GM19467 (cell line): ENCODE measurements around the gene ZNF417.
"Not testable (repeated sequence)": the region's sequence is repeated elsewhere in the genome, so short reads cannot be mapped to it uniquely, and the experiment has no call there.

Experiments used
- ATAC-seq: cut with Tn5 transposase; IDR thresholded peaks from one replicate; pipeline ENCODE4 v1.9.1; 2021; ENCODE audit warnings: mild to moderate bottlenecking, moderate library complexity; ENCODE audit not compliant: unreplicated experiment

ZNF417 gene

DNA sequence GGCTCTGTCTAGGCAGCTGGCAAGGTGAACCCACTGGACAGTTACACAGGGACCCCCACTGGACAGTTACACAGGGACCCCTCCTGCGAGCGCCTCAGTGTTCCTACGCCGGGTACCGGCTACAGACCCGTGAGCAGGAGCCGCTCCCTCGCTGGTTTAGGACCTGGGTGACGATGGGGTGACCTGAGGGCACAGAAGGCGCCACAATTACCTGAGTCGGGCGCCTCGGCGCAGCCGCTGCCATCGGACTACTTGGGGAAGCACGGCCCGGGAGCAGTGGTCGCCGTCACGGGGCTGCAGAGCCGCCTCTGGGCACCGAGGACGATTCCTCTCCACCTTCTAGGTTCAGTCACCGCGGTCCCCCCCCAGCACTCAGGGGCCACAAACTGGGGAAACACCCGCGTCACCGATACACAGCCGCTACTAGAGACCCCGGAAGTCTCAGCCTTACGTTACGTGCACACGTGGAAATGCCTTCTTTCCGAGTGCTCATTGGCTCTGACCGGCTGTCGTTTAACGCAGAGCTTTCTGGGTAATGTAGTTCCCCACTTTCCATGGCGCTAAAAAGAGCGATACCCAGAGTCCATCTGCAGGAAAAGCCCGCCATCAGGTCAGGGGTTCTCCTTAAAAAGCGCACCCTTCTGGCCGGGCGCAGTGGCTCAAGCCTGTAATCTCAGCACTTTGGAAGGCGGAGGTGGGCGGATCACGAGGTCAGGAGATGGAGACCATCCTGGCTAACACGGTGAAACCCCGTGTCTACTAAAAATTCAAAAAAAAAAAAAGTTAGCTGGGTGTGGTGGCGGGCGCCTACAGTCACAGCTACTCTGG is at the start of gene ZNF417:
Gene ZNF417, minus strand, starts transcription at position 425 of the 828 bp plus-strand sequence. Its CDS starts 181 bp downstream, at position 244.
- peak; percentile 98 for ATAC-seq

DNA sequence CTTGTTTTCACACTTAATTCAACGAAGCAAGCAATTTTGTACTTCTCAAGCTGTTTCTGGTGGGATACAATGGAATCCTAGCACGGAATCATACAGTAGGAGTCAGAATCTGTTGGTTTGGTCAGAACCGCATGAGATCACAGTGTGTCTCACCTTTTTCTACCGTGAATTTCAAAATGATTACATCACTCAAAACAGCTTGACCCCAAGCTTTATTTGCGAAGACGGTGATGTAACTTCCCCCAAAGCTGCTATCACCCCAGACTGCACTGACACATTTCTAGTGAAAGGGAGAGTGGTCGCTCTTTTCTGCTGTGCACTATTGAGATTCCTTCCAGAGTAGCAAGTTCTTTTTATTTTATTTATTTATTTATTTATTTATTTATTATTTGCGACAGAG is 48.4 kb upstream of the ZNF417 start:
- no peak for ATAC-seq

DNA sequence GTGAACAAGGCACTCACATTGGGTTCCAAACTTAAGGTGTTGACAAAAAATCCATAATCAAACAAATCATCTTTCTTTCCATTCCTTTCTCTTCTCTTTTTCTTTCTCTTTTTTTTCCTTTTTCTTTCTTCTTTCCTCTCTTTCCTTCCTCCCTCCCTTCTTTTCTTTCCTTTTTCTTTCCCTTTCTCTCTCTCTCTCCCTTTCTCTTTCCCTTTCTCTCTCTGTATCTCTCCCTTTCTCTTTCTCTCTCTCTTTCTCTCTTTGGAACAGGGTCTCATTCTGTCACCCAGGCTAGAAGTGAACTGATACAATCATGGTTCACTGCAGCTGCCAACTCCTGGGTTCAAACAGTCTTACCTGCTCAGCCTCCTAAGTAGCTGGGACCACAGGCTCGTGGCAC is 45.4 kb upstream of the ZNF417 start:
- no peak for ATAC-seq

DNA sequence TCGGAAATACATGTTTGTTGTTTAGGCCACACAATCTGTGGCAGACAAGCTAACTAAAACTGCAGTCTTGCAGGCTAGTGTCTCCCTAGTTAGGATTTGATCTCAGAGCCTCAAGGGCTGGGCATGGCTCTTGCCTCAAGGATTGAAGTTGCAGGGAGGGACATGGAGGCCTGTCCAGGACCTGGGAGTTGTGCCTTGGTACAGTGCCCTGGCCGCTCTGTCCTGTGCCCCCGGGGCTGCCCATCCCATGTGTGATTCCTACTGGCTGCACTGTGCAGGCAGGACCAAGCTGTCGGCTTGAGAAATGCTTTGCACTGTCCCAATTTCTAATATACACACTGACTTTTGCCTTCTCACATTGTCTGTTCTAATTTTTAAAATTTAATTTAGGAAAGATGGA is 38.6 kb upstream of the ZNF417 start:
- no peak for ATAC-seq

DNA sequence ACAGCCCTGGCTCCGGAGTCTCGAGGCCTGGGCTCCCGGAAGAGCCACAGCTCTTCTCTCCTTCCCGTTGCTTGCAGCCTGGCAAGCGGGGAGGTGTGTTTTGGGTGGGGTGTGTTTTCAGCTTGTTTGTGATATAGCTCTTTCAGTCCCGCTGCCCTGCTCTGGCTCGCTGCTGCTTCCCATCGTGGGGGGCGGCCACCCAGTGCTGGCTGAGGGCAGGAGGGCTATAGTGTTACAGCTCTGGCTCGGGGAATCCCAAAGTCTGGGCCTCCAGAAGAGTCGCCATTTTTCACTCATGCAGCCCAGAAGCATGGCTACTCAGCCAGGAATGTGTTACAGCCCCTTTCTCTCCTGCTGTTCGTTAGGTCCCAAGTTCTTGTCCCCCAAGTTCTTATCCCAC is 33.3 kb upstream of the ZNF417 start:
- ATAC-seq, result no peak

DNA sequence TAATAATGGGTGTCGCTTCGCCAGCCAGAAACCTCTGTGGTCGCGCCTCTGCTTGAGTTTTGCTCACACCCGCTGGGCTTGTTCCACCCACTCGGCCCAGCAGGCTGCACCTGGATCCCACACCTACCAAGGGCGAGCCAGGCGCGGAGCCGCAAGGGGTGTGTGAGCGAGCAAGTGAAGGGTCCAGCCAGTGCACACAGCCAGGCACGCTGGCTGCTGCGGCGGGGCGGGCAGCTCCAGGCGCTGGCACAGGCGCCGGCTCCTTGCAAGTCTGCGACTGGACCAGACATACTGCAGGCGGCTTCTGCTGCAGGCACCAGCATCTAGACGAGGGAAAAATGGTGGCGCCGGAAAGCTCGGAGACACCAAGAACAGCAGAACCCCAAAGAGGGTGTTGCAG is 32.9 kb upstream of the ZNF417 start:
- no peak for ATAC-seq

DNA sequence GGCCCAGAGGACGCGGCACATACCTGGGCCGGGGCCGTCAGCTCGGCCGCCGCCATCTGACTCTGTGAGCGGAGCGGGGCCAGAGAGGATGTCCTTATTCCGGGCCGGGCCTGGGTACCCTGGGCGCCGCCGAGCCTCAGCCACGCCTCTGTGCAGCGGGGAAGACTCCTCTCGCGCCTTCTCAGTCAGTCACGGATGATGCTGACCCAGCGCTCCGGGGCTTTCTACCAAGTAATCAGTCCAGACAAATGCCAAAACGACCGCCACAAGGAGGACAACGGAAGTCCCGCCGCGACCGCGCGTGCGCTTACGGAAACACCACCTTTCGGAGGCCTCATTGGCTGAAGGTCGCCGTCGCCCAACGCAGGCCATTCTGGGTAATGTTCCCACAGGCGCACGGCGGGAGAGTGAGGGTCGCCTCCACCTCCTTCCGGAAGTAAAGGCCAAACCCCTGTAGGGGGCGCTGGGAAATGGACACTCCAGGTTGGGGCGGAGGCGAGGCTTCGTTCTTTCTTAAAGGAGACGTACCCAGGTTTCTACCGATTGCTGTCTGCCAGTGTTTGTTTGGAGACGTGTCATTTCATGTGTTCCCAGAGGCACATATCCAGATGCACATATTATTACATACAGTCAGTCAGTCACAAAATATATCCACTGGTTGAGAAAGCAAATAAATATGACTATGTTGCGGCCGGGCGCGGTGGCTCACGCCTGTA is 31.2 kb upstream of the ZNF417 start, which contains the start of gene ZNF256:
Gene ZNF256, minus strand, starts transcription at position 288 of the 716 bp plus-strand sequence. Its CDS starts 232 bp downstream, at position 56.
- ATAC-seq, result peak; percentile 90

DNA sequence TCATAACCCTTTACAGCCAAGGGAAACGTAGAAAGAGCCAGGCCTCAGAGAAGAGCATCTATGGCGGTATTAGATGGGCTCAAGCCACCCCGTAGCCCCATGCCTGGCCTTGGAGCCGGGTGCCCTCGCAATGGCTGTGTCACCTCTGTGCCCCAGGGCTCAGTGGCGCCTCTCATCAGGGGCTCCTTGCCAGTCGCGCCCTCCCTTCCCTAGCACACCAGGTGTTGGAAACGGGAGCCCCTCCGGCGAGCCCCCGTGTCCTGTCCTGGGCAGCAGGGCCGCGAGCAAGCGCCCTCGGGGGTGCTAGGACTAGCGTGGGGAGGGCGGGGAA is 30.7 kb upstream of the ZNF417 start:
- ATAC-seq, result no peak

DNA sequence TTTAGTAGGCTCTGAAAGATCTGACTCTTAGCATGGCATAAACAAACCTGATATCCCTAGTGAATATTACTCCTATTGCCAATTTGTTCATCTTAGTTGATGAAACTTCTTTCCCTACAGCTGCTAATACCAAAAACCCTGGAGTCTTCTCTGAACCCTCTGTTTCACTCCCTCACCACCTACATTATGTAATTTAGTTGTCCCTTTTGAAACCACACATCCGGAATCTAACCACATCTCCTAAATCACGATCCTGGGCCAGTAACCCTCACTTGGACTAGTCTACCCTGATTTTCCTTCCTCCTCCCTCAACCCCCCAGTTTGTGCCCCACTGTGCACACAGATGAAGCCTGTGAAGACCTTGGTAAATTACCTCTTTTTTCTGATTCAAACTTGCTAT is 29.9 kb upstream of the ZNF417 start:
- no peak for ATAC-seq

DNA sequence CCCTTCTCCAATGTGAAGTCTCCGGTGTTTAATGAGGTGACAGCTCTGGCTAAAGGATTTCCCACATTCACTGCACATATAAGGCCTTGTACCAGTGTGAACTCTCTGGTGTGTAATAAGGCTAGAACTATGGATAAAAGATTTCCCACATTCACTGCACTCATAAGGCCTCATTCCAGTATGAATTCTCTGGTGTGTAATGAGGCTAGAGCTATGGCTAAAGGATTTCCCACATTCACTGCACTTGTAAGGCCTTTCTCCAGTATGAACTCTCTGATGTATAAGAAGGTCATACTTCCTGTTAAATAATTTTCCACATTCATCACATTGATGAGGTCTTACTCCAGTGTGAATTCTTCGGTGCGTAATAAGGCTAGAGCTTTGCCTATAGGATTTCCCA is 25.2 kb upstream of the ZNF417 start:
- no peak for ATAC-seq

DNA sequence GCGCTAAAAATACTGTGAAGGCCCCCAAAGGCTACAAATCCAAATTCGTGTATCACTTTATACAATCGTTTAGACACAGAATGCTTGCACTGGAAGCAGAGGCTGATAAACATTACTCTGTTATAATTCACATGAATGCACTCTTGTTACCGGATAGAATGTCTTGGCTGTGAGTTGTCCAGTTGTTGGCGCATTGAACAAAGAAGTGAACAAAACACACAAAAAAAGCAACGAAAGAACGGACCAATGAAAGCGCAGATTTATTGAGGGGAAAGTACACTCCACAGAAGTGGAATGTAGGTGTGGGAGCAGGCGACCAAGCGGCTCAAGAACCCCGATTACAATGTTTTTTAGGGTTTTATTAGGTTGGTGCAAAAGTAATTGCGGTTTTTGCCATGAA is 19.3 kb upstream of the ZNF417 start:
- no peak for ATAC-seq

DNA sequence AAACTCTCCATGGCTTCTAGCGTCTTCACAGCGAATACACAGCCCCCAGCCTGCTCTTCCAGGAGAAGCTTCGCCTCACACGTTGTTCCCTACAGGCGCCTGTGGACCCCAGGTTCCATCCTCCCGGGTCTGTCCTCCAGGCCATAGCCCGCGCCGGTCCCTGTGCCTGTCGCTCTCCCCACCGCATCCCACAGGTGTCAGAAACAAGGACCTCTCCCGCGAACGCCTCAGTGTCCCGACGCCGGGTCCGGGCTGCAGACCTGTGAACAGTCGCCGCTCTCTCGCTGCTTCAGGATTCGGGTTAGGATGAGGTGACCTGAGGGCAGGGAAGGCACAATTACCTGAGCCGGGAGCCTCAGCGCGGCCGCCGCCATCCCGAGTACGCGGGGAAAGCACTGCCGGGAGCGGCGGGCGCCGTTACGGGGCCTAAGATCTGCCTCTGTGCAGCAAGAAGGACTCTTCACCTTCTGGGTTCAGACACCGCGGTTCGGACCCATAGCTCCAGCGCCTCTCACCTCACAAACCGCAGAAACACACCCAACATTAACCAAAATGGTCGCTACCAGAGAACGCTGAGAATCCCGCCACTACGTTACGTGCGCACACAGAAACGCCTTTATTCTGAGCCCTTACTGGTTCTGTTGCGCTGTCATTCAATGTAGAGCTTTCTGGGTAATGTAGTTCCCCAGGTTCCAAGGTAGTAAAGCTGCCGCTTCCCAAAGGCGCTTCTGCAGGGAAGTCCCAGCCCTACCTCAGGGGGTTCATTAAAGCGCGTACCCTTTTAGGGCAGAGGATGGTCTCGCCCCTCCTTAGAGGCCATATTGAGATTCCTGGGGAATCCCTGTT is 18.7 kb upstream of the ZNF417 start, which contains the start of gene ZNF418:
Gene ZNF418, minus strand, starts transcription at position 583 of the 846 bp plus-strand sequence. CDS start 1,580 bp downstream, outside the sequence.
- no peak for ATAC-seq

DNA sequence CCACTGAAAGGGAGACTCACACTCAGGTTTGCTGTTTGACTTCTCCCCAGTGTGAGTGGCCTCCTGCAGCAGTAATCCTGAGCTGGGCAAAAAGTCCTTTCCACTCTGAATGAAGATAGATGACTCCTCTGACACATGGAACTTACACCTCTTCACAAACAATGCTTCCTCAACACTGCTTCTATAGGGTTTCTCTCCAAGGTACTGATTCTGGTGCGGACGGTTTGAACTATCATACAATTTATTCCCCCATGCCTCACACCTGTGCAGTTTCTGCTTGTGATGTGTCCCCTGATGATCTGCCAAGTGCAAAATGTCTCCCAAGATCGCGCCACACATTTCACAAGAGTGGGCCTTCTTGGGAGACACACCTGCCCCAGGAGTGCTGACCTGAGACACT is 11.2 kb upstream of the ZNF417 start:
- no peak for ATAC-seq

DNA sequence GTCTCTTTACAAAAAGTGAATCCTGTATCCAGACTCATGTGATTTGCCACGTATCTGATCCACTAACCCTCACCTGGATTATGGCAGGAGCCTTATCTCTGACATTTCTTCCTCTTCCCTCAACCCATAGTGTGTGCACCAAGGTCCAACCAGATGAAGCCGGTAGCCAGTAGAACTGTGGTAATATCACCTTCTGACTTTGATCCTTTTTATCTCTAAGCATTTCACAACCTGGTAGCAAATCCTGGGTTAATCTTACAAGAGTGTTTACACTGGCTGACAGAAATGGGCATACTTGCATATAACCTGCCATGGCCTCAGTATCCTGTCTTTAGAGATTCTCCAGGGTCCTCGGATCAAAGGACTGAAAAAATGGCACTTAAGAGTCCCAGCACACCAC is 1.9 kb downstream of the ZNF417 start:
- no peak for ATAC-seq

DNA sequence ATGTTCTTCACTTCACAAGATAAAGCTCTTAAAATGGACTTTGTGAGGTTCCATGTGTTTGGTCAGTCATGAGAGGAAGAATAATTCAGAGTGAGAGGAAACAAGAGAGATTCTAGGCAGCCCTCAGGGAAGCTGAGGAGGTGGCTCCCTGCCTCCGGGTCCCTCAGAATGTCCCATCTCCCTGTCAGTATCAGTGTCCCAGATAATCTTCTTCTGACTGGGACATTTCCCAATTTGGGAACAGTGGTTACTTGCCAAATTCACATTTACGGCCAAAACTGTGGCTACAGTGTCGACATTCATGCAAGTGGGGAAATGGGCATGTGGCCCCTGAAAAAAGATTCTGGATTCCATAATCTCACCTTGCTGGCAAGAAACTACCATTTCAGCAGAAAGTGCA is 9.0 kb downstream of the ZNF417 start:
- ATAC-seq, result no peak

DNA sequence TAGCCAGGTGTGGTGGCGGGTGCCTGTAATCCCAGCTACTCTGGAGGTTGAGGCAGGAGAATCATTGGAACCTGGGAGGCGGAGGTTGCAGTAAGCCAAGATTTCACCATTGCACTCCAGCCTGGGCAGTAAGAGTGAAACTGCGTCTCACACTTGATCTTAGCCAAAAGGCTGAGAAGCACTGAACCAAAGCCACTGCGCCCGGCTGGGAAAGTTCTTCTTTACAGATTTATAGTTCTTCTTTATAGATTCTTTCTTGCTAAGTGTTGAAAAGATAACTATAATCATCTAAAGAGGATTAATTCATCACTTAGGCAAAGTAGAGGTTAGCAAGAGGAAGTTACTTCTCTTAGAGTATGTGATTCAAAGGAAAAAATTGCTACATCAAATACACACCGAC is 11.1 kb downstream of the ZNF417 start:
- ATAC-seq, result no peak

DNA sequence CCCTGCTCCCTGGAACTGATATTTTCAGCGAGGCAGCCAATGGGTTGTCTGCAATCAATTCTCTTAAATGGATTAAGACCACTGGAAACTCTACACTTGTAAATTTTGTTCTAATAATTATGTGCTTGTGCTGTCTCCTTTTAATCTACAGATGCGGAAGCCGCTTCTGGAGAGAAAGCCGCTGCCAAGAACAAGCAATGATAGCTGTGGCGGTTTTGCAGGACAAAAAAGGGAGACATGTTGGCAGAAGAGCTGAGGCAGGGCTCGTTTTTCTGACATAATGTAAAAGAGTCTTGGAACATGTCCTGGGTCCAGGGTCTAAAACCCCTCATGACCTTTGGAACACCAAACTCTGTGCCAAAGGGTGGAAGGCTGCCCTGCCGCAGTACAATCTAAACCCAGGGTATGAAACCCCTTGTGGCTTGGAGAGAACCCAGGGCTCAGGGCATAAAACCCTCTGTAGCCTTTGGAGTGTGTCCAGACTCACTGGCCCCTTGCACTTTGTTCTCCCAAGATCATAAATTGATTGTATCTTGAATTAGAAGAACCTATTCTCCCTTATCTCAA is 12.7 kb downstream of the ZNF417 start:
- no peak for ATAC-seq

DNA sequence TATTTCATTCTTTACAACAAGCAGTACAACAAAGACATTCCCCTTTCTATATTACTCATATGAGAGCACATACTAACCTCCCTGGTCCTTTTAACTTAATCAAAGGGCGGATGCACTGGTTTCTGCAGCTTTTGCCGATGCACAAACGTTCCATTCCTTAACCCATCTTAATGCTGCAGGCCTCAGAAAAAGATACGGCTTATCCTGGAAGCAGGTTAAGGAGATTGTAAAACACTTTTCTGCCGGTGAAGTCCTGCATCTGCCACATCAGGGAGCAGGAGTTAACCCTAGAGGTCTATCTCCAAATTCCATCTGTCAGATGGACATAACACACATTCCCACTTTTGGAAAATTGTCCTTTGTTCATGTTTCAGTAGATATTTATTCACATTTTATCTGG is 16.1 kb downstream of the ZNF417 start:
- no peak for ATAC-seq

DNA sequence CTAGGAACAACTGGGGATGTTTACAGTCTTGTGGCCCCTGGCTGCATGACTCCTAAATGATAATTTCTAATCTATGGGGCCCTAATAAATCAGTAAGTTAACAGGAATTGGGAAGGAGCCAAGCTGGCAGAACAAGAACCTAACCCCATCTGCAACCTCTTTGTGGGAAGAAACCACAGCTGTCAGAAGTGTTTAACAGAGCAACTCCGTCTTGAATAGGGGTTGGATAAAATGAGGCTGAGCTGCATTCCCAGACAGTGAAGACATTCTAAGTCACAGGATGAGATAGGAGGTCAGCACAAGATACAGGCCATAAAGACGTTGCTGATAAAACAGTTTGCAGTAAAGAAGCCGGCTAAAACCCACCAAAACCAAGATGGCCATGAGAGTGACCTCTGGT is 25.7 kb downstream of the ZNF417 start:
- not testable (repeated sequence) for ATAC-seq

DNA sequence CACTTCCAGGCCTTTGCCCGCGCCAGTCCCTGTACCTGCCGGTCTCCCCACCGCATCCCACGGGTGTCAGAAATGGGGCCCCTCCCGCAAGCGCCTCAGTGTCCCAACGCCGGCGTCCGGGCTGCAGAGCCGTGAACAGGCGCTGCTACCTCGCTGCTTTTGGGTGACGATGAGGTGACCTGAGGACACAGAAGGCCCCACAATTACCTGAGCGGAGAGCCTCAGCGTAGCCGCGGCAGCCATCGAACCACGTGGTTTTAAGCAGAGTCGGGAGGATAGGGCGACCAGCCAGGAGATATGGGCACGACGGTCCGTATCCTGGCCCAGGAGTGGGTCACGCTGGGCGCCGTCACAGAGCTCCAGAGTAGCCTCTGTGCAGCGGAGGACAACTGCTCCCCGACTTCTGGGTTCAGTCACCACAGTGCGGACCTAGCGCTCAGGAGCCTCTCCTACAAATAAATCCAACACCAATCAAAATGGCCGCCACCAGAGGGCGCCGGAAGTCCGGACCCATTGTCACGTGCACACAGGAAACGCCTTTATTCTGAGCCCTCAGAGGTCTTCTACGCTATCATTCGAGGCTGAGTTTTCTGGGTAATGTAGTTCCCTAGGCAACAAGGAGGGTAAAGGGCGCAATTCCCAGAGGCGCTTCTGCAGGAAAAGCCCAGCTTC is 27.7 kb downstream of the ZNF417 start, which contains the start of gene ZNF814:
Gene ZNF814, minus strand, starts transcription at position 478 of the 672 bp plus-strand sequence. Its CDS starts 235 bp downstream, at position 243.
- ATAC-seq, result peak; percentile 56
